ENCODE results near the gene NDOR1. TPM values are rescaled to one million over a fixed set of nuclear protein-coding genes. Genes with fewer than 3 reads are reported as not detected.
"Not testable (repeated sequence)": the region's sequence is repeated elsewhere in the genome, so short reads cannot be mapped to it uniquely, and the experiment has no call there.

Gene NDOR1
- total RNA-seq, 1 experiment from 2014 or later, result 5.7 TPM

DNA sequence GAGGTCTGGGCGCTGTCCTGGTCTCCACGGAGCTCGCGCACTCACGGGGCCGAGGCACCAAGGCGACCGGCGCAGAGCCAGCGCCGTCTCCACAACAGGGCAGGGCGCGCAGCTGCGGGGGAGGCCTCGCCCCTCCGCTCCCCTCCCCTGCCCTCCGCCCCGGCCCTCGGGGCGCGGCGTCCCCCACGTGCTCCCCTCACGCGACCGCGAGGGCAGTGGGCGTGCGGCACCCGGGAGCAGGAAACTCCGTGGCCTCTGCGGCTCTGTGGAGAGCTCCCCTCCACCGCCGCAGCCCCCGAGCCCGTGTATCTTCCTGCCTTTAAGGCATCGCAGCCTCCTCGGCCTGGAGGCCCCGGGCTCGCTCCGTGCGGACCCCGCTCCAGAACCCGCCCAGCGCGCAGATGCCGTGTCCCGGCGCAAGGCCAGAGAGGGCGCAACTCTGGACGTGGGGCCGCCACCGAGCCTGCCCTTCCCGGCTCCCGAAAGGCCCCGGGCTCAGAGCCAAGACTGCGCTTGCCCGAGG is 34.9 kb downstream of the NDOR1 start:
- Histone ChIP-seq H3K27me3 (no peaks in the 10 kb centered on the region), H3K36me3 (peaks cover 25% of the 10 kb centered on the region), H3K4me3 (peak overlapping the region; percentile 59), H3K9me3 (no peaks in the 10 kb centered on the region)
- DNase-seq, result peak; percentile 89

DNA sequence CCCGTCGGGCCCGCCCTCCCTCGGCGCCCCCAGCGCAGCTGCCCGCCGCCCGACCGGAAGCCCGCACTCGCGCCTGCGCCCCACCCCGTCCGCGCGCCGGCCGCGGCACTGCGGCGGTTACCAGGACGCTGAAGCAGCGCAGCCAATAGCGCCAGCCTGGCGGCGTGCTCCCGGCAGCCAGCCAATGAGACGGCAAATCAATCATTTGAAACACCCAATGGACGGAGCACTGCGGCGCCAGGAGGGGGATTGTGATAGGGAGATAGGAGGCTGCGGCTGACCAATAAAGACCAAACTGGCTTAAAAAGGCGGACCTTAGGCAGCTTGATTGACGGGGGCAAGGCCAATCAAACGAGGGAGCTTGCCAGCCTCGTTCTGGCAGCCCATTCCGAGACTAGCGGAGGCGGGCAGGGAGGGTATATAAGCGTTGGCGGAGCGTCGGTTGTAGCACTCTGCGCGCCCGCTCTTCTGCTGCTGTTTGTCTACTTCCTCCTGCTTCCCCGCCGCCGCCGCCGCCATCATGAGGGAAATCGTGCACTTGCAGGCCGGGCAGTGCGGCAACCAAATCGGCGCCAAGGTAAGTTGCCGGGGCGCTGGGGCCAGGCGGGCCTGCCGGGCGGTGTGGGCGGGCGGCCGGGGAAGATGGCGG is 35.5 kb downstream of the NDOR1 start, which contains the start of gene TUBB4B:
Gene TUBB4B, plus strand, starts transcription at position 447 of the 649 bp plus-strand sequence. Its CDS starts 74 bp downstream, at position 521.
- H3K9me3 ChIP-seq, result no peaks in the 10 kb centered on the region
- H3K4me3 ChIP-seq, result peak within 1 kb of the TSS; percentile 92
- peak; percentile 99 for DNase-seq
- no peaks in the 10 kb centered on the region for H3K27me3 ChIP-seq
- H3K36me3 ChIP-seq, result peaks cover 25% of the 10 kb centered on the region

DNA sequence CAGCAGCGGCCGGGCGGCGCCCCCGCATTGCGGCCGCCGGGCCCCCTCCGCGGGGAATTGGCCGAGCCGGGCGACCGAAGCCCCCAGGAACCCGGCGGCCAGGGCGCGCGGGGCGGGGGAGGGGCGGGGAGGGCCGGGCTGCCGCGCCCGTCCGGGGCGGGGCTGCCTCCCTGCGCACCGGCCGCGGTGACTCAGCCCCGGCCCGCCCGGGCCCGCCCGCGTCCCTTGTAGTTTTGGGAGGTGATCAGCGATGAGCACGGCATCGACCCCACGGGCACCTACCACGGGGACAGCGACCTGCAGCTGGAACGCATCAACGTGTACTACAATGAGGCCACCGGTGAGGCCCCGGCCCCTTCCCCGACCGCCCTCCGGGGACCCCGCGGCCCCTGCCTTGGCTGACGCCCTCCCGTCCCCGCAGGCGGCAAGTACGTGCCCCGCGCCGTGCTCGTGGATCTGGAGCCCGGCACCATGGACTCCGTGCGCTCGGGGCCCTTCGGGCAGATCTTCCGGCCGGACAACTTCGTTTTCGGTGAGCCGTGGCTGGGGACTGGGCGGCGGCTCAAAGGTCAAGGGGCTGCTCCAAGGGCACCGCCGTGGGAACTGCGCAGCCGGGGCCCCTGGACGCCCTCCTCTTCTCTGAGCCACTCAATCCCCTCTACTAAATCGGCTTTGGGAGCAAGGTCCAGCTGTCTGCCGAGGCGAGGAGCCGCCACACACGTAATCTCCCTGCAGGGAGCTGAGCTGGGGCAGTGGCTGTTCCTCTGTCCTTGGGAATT is 36.2 kb downstream of the NDOR1 start:
- peak; percentile 71 for DNase-seq
- Histone ChIP-seq H3K9me3 (no peaks in the 10 kb centered on the region), H3K27me3 (no peaks in the 10 kb centered on the region), H3K36me3 (peaks cover 25% of the 10 kb centered on the region), H3K4me3 (peak overlapping the region; percentile 92)

DNA sequence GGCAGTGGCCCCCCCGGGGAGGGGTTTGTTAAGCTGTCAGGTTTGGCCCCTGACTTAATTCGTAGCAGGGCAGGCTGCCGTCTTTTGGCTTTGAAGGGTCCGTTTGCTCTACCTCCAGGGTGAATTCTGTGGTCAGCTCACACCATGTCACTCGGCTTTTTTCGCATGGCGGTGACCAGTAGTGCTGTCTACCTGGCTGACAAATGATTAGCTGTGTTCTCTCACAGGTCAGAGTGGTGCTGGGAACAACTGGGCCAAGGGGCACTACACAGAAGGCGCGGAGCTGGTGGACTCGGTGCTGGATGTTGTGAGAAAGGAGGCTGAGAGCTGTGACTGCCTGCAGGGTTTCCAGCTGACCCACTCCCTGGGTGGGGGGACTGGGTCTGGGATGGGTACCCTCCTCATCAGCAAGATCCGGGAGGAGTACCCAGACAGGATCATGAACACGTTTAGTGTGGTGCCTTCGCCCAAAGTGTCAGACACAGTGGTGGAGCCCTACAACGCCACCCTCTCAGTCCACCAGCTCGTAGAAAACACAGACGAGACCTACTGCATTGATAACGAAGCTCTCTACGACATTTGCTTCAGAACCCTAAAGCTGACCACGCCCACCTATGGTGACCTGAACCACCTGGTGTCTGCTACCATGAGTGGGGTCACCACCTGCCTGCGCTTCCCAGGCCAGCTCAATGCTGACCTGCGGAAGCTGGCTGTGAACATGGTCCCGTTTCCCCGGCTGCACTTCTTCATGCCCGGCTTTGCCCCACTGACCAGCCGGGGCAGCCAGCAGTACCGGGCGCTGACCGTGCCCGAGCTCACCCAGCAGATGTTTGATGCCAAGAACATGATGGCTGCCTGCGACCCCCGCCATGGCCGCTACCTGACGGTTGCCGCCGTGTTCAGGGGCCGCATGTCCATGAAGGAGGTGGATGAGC is 37.0 kb downstream of the NDOR1 start:
- H3K36me3 ChIP-seq, result peaks cover 25% of the 10 kb centered on the region
- peak overlapping the region; percentile 92 for H3K4me3 ChIP-seq
- DNase-seq, result no peak
- H3K27me3 ChIP-seq, result no peaks in the 10 kb centered on the region
- no peaks in the 10 kb centered on the region for H3K9me3 ChIP-seq

DNA sequence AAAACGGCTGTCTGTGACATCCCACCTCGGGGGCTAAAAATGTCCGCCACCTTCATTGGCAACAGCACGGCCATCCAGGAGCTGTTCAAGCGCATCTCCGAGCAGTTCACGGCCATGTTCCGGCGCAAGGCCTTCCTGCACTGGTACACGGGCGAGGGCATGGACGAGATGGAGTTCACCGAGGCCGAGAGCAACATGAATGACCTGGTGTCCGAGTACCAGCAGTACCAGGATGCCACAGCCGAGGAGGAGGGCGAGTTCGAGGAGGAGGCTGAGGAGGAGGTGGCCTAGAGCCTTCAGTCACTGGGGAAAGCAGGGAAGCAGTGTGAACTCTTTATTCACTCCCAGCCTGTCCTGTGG is 37.7 kb downstream of the NDOR1 start:
- not testable (repeated sequence) for H3K27me3 ChIP-seq, H3K9me3 ChIP-seq, DNase-seq, H3K4me3 ChIP-seq
- peaks cover 25% of the 10 kb centered on the region for H3K36me3 ChIP-seq

DNA sequence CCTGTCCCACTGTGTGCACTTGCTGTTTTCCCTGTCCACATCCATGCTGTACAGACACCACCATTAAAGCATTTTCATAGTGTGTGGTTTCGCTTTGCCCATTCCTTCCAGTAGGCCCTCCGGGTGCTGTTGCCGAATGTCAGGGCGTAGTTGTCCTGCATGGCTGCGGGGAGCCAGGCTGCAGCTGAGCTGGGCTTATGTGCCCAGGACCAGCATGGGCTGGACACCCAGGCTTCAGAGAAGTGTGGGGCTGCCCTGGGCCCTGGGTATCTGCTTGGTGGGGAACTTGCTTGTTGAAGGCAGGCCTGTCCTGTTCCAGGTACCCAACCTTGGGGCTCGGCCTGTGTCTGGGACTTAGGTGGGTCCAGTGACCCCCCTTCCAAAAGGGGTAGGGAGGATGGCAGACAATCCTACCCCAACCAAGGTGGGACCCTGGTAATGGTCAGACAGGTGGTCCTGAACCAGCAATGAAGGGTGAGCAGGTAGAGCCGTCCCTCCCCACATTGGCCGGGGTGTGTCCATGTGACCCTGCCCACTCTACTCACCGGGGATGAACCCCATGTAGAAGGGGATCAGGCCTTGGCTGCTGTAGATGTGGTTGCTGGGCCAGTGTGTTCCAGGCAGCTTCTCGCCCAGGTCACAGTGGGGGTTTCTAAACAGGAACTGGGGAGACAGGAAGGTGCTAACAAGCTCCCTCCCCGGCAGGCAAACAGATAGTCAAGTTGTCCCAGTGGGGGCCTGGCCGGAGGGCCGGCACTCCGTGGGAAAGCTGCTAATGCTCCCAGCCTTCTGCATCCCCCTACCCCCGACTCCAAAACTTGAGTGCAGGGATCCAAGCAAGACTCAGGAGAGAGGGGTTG is 38.4 kb downstream of the NDOR1 start:
- Histone ChIP-seq H3K4me3 (no peak overlapping the region), H3K27me3 (no peaks in the 10 kb centered on the region), H3K36me3 (peaks cover 25% of the 10 kb centered on the region), H3K9me3 (no peaks in the 10 kb centered on the region)
- DNase-seq, result no peak

DNA sequence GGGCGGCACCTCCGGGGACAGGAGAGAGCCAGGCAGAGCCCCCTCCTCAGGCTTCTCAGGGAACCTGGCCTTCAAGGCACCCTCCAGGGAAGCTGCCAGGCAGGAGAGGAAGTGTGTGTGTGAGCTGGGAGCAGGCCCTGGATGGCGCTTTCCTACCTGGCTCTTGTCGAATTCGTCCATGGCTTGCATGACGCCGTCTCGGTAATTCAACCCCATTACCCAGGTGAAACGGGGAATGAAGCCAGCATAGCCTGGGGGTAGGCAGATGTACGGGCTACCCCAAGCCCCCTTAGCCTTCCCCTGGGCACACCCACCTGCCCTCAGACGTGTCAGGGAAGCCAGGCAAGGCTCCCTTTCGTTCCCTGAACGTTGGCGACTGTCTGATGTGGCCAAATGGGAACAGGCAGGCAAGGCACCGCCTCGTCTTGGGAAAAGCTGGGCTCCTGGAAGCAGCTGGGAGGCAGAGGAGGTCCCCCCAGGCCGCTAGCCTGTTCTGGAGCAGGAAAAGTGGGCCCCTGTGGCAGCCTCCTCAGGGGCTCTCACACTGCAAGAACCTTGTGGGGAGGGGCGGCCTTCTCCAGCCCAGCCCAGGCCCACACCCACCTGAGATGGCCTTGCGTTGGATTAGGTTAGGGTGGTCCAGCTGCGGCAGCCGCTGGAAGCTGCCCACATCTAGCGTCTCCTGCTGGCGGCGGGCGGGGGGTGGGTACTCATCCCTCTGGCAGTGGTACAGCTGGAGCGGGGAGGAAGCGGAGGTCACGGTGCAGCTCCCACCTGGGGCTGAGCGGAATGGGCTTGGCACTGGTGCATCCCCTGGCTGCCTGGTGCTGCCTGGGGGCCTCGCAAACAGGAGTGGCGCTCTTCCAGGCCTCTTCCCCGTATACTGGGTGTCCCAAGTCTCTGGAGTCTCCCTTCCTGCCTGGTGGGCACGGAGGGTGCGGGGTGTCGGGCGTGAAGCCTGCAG is 39.3 kb downstream of the NDOR1 start:
- no peaks in the 10 kb centered on the region for H3K27me3 ChIP-seq
- DNase-seq, result no peak
- peaks cover 25% of the 10 kb centered on the region for H3K36me3 ChIP-seq
- no peaks in the 10 kb centered on the region for H3K9me3 ChIP-seq
- no peak overlapping the region for H3K4me3 ChIP-seq

DNA sequence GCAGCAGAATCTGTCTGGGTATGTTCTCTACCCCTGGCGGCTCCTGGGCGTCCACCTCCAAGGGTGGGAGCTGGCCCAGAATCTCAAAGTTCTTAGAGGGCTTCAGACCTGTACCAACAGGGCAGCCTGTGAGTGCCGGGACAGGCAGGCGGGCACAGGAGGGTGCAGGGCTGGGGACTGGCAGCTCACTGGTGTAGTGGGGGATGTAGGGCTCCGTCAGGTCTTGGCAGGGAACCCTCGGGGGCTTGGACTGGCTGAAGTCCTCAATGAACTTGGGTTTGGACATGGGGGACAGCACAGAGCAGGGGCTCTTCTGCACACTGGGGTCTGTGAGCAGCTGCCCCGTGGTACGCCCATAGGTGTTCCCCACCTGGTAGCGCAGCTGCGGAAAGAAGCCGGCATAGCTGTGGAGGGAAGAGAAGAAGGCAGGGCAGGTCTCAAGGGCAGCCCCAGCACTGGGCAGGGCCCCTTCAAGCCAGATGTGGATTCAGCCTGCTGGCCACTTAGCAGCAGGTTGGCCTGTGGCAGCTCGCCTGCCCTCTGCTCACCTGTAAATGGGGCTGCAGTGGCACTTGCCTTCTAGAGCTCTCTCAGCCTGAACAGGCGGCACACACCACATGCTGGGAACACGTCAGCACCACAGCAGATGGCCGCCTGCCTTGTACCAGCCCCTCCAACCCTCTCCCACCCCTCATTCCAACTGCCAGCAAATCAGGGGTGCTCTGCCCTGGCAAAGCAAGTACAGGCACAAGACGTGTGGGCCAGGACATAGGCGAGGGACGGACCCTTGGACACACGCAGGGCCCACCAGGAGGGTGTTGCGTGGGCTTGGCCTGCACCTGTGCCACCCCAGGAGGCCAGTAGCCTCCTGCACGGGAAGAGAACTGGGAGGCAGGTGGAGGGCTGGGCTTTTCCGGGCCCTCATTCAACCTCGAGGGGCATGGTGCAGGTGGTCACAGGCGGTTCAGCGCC is 40.2 kb downstream of the NDOR1 start:
- H3K27me3 ChIP-seq, result no peaks in the 10 kb centered on the region
- no peak for DNase-seq
- H3K9me3 ChIP-seq, result no peaks in the 10 kb centered on the region
- peaks cover 25% of the 10 kb centered on the region for H3K36me3 ChIP-seq
- no peak overlapping the region for H3K4me3 ChIP-seq

DNA sequence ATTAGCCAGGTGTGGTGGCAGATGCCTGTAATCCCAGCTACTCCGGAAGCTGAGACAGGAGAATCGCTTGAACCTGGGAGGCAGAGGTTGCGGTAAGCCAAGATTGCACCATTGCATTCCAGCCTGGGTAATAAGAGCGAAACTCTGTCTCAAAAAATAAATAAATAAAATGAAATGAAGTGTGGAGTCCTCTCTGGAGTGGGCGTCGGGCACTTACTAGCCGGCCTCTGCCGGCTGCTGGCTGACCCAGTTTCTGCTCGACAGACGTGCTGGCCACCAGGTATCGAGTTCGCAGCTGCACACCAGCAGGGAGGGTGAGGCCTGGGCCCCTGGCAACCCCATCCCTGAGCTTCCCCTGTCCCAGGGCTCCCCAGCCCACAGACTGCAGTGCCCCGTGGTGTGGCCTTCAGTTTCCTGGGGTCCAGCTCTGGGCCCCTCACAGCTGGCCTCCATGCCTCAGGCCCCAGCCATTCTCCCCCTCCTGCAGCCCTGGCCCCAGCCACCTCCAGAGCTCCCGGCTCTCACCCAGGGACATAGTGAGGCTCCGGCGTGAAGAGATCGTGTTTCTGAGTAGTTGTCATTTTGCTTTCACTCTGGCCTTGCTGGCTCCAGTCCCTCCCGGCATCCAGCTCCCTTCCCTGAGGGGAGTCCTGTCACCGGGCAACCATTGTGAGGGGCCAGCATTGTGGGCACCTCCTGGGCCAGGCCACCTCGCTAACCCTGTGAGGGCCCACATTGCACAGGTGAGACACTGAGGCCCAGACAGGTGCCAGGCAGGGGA is 41.8 kb downstream of the NDOR1 start:
- H3K4me3 ChIP-seq, result no peak overlapping the region
- no peaks in the 10 kb centered on the region for H3K9me3 ChIP-seq
- peaks cover 17% of the 10 kb centered on the region for H3K36me3 ChIP-seq

DNA sequence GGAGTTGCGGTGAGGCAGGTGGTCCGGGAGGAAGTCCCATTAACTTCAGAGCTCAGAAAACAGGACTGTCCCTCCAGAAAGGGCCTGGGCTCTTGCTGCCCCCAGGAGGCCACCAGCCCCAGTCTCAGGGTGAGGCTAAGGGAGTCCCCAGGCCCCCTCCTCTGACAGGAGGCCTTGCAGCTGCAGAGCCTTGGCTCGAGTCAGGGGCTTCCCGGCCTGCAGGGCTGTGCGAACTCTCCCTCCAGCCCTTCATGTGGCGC is 42.3 kb downstream of the NDOR1 start:
- no peak for DNase-seq
- H3K9me3 ChIP-seq, result no peaks in the 10 kb centered on the region
- no peaks in the 10 kb centered on the region for H3K27me3 ChIP-seq
- H3K36me3 ChIP-seq, result peaks cover 12% of the 10 kb centered on the region
- H3K4me3 ChIP-seq, result no peak overlapping the region

More for the DNA sequence above, 41.8 kb downstream of the NDOR1 start:
- DNase-seq, result no peak
- H3K27me3 ChIP-seq, result no peaks in the 10 kb centered on the region

DNA sequence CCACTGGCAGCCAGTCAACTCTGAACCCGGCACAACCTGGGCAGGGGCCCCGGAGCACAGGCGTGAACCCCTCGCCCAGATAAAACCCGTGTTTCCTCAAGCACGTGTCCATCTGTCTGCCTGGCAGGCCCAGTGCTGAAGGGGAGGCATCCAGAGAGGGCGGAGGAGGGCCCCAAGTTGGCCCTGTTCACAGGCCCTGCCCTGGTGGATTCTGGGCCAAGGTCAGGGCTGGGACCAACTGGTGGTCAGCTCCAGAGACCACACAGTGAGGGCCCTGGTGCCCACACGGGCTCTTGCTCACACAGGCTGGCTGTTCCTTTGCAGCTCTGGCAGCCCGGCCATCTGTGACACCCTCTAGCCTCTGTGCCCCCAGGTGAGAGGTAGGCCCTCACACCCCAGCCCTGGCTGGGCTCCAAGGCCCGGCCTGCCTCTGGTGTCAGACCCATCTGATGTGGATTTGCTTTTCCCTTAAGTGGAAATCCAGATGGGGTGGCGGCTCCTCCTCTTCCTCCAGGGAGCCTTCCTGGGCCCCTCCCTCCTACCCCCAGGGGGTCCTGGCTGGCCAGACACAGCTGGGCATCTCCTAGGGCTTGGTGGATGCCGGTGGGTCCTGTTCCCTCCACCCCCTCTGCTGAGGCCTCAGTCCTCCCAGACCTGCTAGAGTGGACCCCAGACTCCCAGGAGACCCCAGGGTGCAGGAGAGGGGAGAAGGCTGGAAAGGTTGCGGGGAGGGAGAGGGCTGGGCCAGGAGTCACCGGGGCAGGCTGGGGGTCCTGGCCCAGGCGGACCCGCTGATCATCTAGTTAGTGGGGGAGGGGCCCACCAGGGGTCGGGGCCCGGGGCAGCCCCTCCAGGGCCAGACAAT is 45.1 kb downstream of the NDOR1 start:
- H3K27me3 ChIP-seq, result no peaks in the 10 kb centered on the region

DNA sequence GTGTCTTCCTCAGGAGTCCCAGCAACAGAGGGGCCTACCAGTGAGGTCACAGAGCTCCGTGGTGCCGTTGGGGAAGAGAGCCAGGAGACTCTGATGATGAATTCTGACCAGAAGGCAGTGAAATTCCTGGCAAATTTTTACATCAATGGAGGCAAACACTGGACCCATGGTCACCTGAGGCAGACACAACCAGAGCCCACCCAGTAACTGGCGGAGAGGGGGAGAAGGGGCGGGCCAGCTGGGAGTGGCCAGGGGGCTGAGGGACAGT is 45.6 kb downstream of the NDOR1 start, which contains the start of gene STPG3:
Gene STPG3, plus strand, starts transcription at position 93 of the 268 bp plus-strand sequence. Its CDS starts 1 bp downstream, at position 94.
- Histone ChIP-seq H3K9me3 (no peaks in the 10 kb centered on the region), H3K27me3 (no peaks in the 10 kb centered on the region), H3K36me3 (peaks cover 5% of the 10 kb centered on the region), H3K4me3 (no peak within 1 kb of the TSS)
- DNase-seq, result no peak

More for the DNA sequence above, 45.1 kb downstream of the NDOR1 start:
- H3K4me3 ChIP-seq, result no peak overlapping the region
- no peak for DNase-seq
- no peaks in the 10 kb centered on the region for H3K36me3 ChIP-seq
- no peaks in the 10 kb centered on the region for H3K9me3 ChIP-seq
